ENCODE results near the gene FLNB. TPM values are rescaled to one million over a fixed set of nuclear protein-coding genes. Genes with fewer than 3 reads are reported as not detected.

FLNB gene
- total RNA-seq, 1 experiment from 2014 or later: 147 TPM

GRCh38 chr3:58119186-58119585 lies 111.0 kb downstream of the FLNB start:
- H3K27me3 Mint-ChIP-seq (ENCODE audit: unreplicated experiment): no peaks in the 10 kb centered on the region
- CTCF ChIA-PET: no interaction called here
- intact Hi-C loops (cut with micrococcal nuclease; ENCODE audit: unreplicated experiment): loop anchor here (5.0 kb wide), 1 partner anchor 38 kb away; no protein-coding TSS in a partner anchor

GRCh38 chr3:58120075-58120812 lies 112.0 kb downstream of the FLNB start:
- no peak overlapping the region for H3K27ac Mint-ChIP-seq (ENCODE audit: unreplicated experiment)

More at GRCh38 chr3:58119186-58119585, 111.0 kb downstream of the FLNB start:
- Mint-ChIP-seq H3K9me3 (ENCODE audit: low read depth, unreplicated experiment) (no peaks in the 10 kb centered on the region), H3K4me3 (ENCODE audit: low read depth, unreplicated experiment) (no peak overlapping the region), H3K36me3 (ENCODE audit: insufficient read depth, unreplicated experiment) (peaks cover 65% of the 10 kb centered on the region), H3K4me1 (ENCODE audit: low read depth, unreplicated experiment) (peaks cover 33% of the 10 kb centered on the region), H3K27ac (ENCODE audit: unreplicated experiment) (no peak overlapping the region)
- DNase-seq: no peak
- no peak for TF ChIP-seq CTCF (IDR thresholded peaks at IDR 0.05; ENCODE audit: unreplicated experiment)
- no TSS peak for BruUV-seq (replicated peaks)

GRCh38 chr3:58121183-58121582 lies 113.0 kb downstream of the FLNB start:
- no peak for DNase-seq
- no TSS peak for BruUV-seq (replicated peaks)
- TF ChIP-seq CTCF (IDR thresholded peaks at IDR 0.05; ENCODE audit: unreplicated experiment): no peak
- Mint-ChIP-seq H3K4me3 (ENCODE audit: low read depth, unreplicated experiment) (no peak overlapping the region), H3K27me3 (ENCODE audit: unreplicated experiment) (no peaks in the 10 kb centered on the region), H3K36me3 (ENCODE audit: insufficient read depth, unreplicated experiment) (peaks cover 62% of the 10 kb centered on the region), H3K27ac (ENCODE audit: unreplicated experiment) (no peak overlapping the region), H3K9me3 (ENCODE audit: low read depth, unreplicated experiment) (no peaks in the 10 kb centered on the region), H3K4me1 (ENCODE audit: low read depth, unreplicated experiment) (peaks cover 17% of the 10 kb centered on the region)
- intact Hi-C loops (cut with micrococcal nuclease; ENCODE audit: unreplicated experiment): no loop called here
- CTCF ChIA-PET: no interaction called here

More at GRCh38 chr3:58120075-58120812, 112.0 kb downstream of the FLNB start:
- CTCF ChIA-PET: no interaction called here
- BruUV-seq (replicated peaks): no TSS peak
- Mint-ChIP-seq H3K9me3 (ENCODE audit: low read depth, unreplicated experiment) (no peaks in the 10 kb centered on the region), H3K27me3 (ENCODE audit: unreplicated experiment) (no peaks in the 10 kb centered on the region), H3K36me3 (ENCODE audit: insufficient read depth, unreplicated experiment) (peaks cover 62% of the 10 kb centered on the region), H3K4me3 (ENCODE audit: low read depth, unreplicated experiment) (no peak overlapping the region), H3K4me1 (ENCODE audit: low read depth, unreplicated experiment) (peaks cover 26% of the 10 kb centered on the region)
- no peak for DNase-seq
- intact Hi-C loops (cut with micrococcal nuclease; ENCODE audit: unreplicated experiment): no loop called here
- TF ChIP-seq CTCF (IDR thresholded peaks at IDR 0.05; ENCODE audit: unreplicated experiment): no peak

GRCh38 chr3:58122936-58123700 lies 114.9 kb downstream of the FLNB start:
- intact Hi-C loops (cut with micrococcal nuclease; ENCODE audit: unreplicated experiment): no loop called here
- H3K9me3 Mint-ChIP-seq (ENCODE audit: low read depth, unreplicated experiment): no peaks in the 10 kb centered on the region
- no peak for DNase-seq
- no peak for TF ChIP-seq CTCF (IDR thresholded peaks at IDR 0.05; ENCODE audit: unreplicated experiment)
- CTCF ChIA-PET: interaction anchor here (0.6 kb wide), 2 partner anchors 49 to 247 kb away, joined by 3 to 4 read pairs; no protein-coding TSS in a partner anchor
- BruUV-seq (replicated peaks): no TSS peak
- H3K27ac Mint-ChIP-seq (ENCODE audit: unreplicated experiment): no peak overlapping the region
- no peak overlapping the region for H3K4me3 Mint-ChIP-seq (ENCODE audit: low read depth, unreplicated experiment)
- no peaks in the 10 kb centered on the region for H3K27me3 Mint-ChIP-seq (ENCODE audit: unreplicated experiment)
- H3K36me3 Mint-ChIP-seq (ENCODE audit: insufficient read depth, unreplicated experiment): peaks cover 60% of the 10 kb centered on the region
- H3K4me1 Mint-ChIP-seq (ENCODE audit: low read depth, unreplicated experiment): peaks cover 1% of the 10 kb centered on the region

Data from Calu3 (cell line).